OCI-LY7 (cell line): ENCODE results near the gene DFFA. TPM values are rescaled to one million over a fixed set of nuclear protein-coding genes. Genes with fewer than 3 reads are reported as not detected.

Source experiments
- BruUV-seq: library from RNA; stranded (reverse); fragments of 400-500 nt; replicated peaks from 2 replicates; lab custom pipeline; 2021; lab: Mats Ljungman, UMichigan
- CTCF ChIA-PET: fragments of 300-600 bp; sonication (Branson Sonifier 250); formaldehyde crosslinking; loops from one replicate; lab custom pipeline; 2022; ENCODE audit warnings: antibody characterized with exemption; ENCODE audit not compliant: unreplicated experiment; lab: Charles Lee
- POLR2A ChIA-PET: fragments of 300-600 bp; sonication (Branson Sonifier 250); formaldehyde crosslinking; loops from one replicate; lab custom pipeline; 2022; ENCODE audit warnings: antibody characterized with exemption; lab: Charles Lee
- DNase-seq: peaks from one replicate; pipeline ENCODE4 v3.0.0-alpha.2; 2015; ENCODE audit warnings: low spot score
- H2AFZ ChIP-seq: fragments of 200-600 bp; sonication (generic), shearing (Covaris generic); 2 replicates; pipeline ENCODE4 v1.6.1; 2014; ENCODE audit warnings: mild to moderate bottlenecking, antibody characterized with exemption, low read length, moderate library complexity
- H3K27ac ChIP-seq: fragments of 200-600 bp; sonication (generic); 2 replicates; pipeline ENCODE4 v1.5.1; 2014; ENCODE audit warnings: mixed run types, low read depth, mild to moderate bottlenecking, moderate library complexity, low read length, inconsistent platforms; ENCODE audit not compliant: poor library complexity, severe bottlenecking
- H3K36me3 ChIP-seq: fragments of 200-600 bp; sonication (generic); 2 replicates; pipeline ENCODE4 v1.6.1; 2014; ENCODE audit warnings: mild to moderate bottlenecking, antibody characterized with exemption, low read length, moderate library complexity, mixed read lengths; ENCODE audit not compliant: insufficient read depth
- H3K4me1 ChIP-seq: fragments of 200-600 bp; sonication (generic); 2 replicates; pipeline ENCODE4 v1.5.1; 2014; ENCODE audit warnings: mild to moderate bottlenecking, low read length; ENCODE audit not compliant: insufficient read depth, poor library complexity, severe bottlenecking
- H3K4me2 ChIP-seq: fragments of 200-600 bp; sonication (generic); 2 replicates; pipeline ENCODE4 v1.6.1; 2014; ENCODE audit warnings: mild to moderate bottlenecking, low read length
- H3K4me3 ChIP-seq: fragments of 200-600 bp; sonication (generic); 2 replicates; pipeline ENCODE4 v1.5.1; 2014; ENCODE audit warnings: mild to moderate bottlenecking, low read depth, low read length; ENCODE audit not compliant: poor library complexity, severe bottlenecking
- H3K79me2 ChIP-seq: fragments of 200-600 bp; sonication (generic); 2 replicates; pipeline ENCODE4 v1.6.1; 2016; ENCODE audit warnings: low read depth, mild to moderate bottlenecking, low read length, moderate library complexity, mixed read lengths; ENCODE audit not compliant: insufficient read depth
- H3K9me2 ChIP-seq: fragments of 200-600 bp; sonication (generic); 2 replicates; pipeline ENCODE4 v1.6.1; 2016; ENCODE audit warnings: mild to moderate bottlenecking, low read length, mixed read lengths; ENCODE audit not compliant: insufficient read depth
- H3K9me3 ChIP-seq: fragments of 200-600 bp; sonication (generic); 2 replicates; pipeline ENCODE4 v1.6.1; 2014; ENCODE audit warnings: mild to moderate bottlenecking, mixed run types, low read length, mixed read lengths
- H4K20me1 ChIP-seq: fragments of 200-600 bp; sonication (generic); 2 replicates; pipeline ENCODE4 v1.6.1; 2014; ENCODE audit warnings: mild to moderate bottlenecking, antibody characterized with exemption, low read length, moderate library complexity, mixed read lengths; ENCODE audit not compliant: insufficient read depth
- EZH2phosphoT487 ChIP-seq: fragments of 200-600 bp; sonication (generic); IDR thresholded peaks from 2 replicates; pipeline ENCODE4 v1.6.1; 2018; ENCODE audit warnings: low read depth, borderline replicate concordance, mild to moderate bottlenecking, mixed run types, antibody characterized with exemption, low read length, moderate library complexity, mixed read lengths
- intact Hi-C: fragments of 100-400 bp; cut with micrococcal nuclease; formaldehyde crosslinking; loops from one replicate; pipeline ENCODE4 v1.10.0; 2022; ENCODE audit not compliant: unreplicated experiment
- total RNA-seq, 2 experiments: library from RNA; depleted of rRNA in 1 of 2; stranded (reverse); fragments of >200 nt in 1 of 2; shearing (Covaris generic) in 1 of 2; gene quantifications; 2 replicates each; pipeline ENCODE4 v1.2.3, GENCODE V29; 2014 to 2022
- TF ChIP-seq, protein P1 (sequence below): fragments of 200-600 bp; sonication (generic); conservative IDR thresholded peaks from 2 replicates; pipeline ENCODE4 v1.5.1; 2014; ENCODE audit warnings: mild to moderate bottlenecking, antibody characterized with exemption, low read length, moderate library complexity, mixed read lengths

Gene DFFA
- total RNA-seq, 2 experiments from 2014 or later: 64.6 to 79.0 TPM

GRCh38 chr1:10504249-10504648 lies 31.9 kb upstream of the DFFA start:
- no peak for DNase-seq
- Histone ChIP-seq H4K20me1 (0 out of 2 replicates have a peak, but pooled peaks cover 5% of the 10 kb centered on the region), H3K4me1 (peaks cover 4% of the 10 kb centered on the region), H3K4me3 (no peak overlapping the region), H3K36me3 (no peaks in the 10 kb centered on the region), H3K4me2 (no peak overlapping the region), H3K27ac (no peak overlapping the region), H3K79me2 (peaks cover 5% of the 10 kb centered on the region; the same call in 1 of the 2 replicates), H3K9me2 (no peaks in the 10 kb centered on the region), H3K9me3 (no peaks in the 10 kb centered on the region), H2AFZ (no peak overlapping the region)
- CTCF ChIA-PET: no interaction called here
- BruUV-seq: no TSS peak
- intact Hi-C loops: no loop called here
- POLR2A ChIA-PET: interaction anchor here (0.9 to 2.0 kb wide), 2 partner anchors 10 to 51 kb away, joined by 3 to 7 read pairs; no protein-coding TSS in a partner anchor
- TF ChIP-seq EZH2phosphoT487: no peak
- TF ChIP-seq, protein P1, sequence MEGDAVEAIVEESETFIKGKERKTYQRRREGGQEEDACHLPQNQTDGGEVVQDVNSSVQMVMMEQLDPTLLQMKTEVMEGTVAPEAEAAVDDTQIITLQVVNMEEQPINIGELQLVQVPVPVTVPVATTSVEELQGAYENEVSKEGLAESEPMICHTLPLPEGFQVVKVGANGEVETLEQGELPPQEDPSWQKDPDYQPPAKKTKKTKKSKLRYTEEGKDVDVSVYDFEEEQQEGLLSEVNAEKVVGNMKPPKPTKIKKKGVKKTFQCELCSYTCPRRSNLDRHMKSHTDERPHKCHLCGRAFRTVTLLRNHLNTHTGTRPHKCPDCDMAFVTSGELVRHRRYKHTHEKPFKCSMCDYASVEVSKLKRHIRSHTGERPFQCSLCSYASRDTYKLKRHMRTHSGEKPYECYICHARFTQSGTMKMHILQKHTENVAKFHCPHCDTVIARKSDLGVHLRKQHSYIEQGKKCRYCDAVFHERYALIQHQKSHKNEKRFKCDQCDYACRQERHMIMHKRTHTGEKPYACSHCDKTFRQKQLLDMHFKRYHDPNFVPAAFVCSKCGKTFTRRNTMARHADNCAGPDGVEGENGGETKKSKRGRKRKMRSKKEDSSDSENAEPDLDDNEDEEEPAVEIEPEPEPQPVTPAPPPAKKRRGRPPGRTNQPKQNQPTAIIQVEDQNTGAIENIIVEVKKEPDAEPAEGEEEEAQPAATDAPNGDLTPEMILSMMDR: no peak

- no peaks in the 10 kb centered on the region for H3K9me3 ChIP-seq
- CTCF ChIA-PET: interaction anchor here (1.2 kb wide), 1 partner anchor 21 kb away, joined by 3 read pairs; no protein-coding TSS in a partner anchor
- no peaks in the 10 kb centered on the region for H3K9me2 ChIP-seq
- TF ChIP-seq, protein P1: no peak
- TF ChIP-seq EZH2phosphoT487: no peak
- H3K4me2 ChIP-seq: no peak overlapping the region
- no peak overlapping the region for H2AFZ ChIP-seq
- peaks cover 3% of the 10 kb centered on the region; the same call in 1 of the 2 replicates for H3K36me3 ChIP-seq
- H3K4me1 ChIP-seq: no peaks in the 10 kb centered on the region
- no TSS peak for BruUV-seq
- POLR2A ChIA-PET: interaction anchor here (0.6 to 1.6 kb wide), 2 partner anchors 11 to 124 kb away, joined by 3 read pairs; no protein-coding TSS in a partner anchor
- H3K4me3 ChIP-seq: no peak overlapping the region
- intact Hi-C loops: no loop called here
- no peaks in the 10 kb centered on the region; the same call in 1 of the 2 replicates for H4K20me1 ChIP-seq
- no peak for DNase-seq
- no peak overlapping the region for H3K27ac ChIP-seq
- peaks cover 5% of the 10 kb centered on the region; the same call in 1 of the 2 replicates for H3K79me2 ChIP-seq
Observed at GRCh38 chr1:10502206-10502605, 29.9 kb upstream of the DFFA start.

GRCh38 chr1:10498231-10498630 lies 25.9 kb upstream of the DFFA start:
- BruUV-seq: no TSS peak
- peaks cover 20% of the 10 kb centered on the region; the same call in 1 of the 2 replicates for H3K36me3 ChIP-seq
- no peak for TF ChIP-seq EZH2phosphoT487
- TF ChIP-seq, protein P1: no peak
- ChIA-PET CTCF (no interaction called here), POLR2A (no interaction called here)
- peaks cover 5% of the 10 kb centered on the region; the same call in 1 of the 2 replicates for H3K79me2 ChIP-seq
- H3K27ac ChIP-seq: no peak overlapping the region
- no peaks in the 10 kb centered on the region for H3K9me2 ChIP-seq
- H3K4me3 ChIP-seq: no peak overlapping the region
- H4K20me1 ChIP-seq: peaks cover 11% of the 10 kb centered on the region
- H3K4me1 ChIP-seq: peaks cover 13% of the 10 kb centered on the region
- no peak for DNase-seq
- no peaks in the 10 kb centered on the region for H3K9me3 ChIP-seq
- intact Hi-C loops: loop anchor here (5.0 kb wide), 1 partner anchor 194 kb away; no protein-coding TSS in a partner anchor
- no peak overlapping the region for H2AFZ ChIP-seq
- no peak overlapping the region for H3K4me2 ChIP-seq
